Thyroid gland (tissue), 4 donors: Measurements from ENCODE around the gene FAM20A. TPM values are rescaled to one million over a fixed set of nuclear protein-coding genes. Genes with fewer than 3 reads are reported as not detected.

Experiments
- DNase-seq, 2 donors: peaks; one replicate each; pipeline ENCODE4 v3.0.0-alpha.2; 2019
- H3K27ac ChIP-seq, 3 donors: fragments of 200-600 bp; sonication (generic); 1 replicate in 2 of 3; 2 replicates in 1 of 3; pipeline ENCODE4 v1.5.1; 2016 to 2019; ENCODE audit warnings: mild to moderate bottlenecking in 1 of 3, moderate library complexity in 1 of 3
- H3K27me3 ChIP-seq: fragments of 200-600 bp; sonication (generic); one replicate; pipeline ENCODE4 v1.5.1; 2019
- H3K36me3 ChIP-seq, 2 donors: fragments of 200-600 bp; sonication (generic); one replicate each; pipeline ENCODE4 v1.5.1; 2016 to 2019
- H3K4me1 ChIP-seq, 2 donors: fragments of 200-600 bp; sonication (generic); one replicate each; pipeline ENCODE4 v1.5.1; 2017 to 2019
- H3K4me3 ChIP-seq, 3 donors: fragments of 200-600 bp; sonication (generic); replicated peaks in 1 of 3; 1 replicate in 2 of 3; 2 replicates in 1 of 3; pipeline ENCODE4 v1.5.1; 2016; ENCODE audit warnings: mild to moderate bottlenecking in 1 of 3
- H3K9me3 ChIP-seq: fragments of 200-600 bp; sonication (generic); one replicate; pipeline ENCODE4 v1.5.1; 2017
- POLR2A ChIP-seq, 2 donors: fragments of 450-650 bp; IDR thresholded peaks; one replicate each; pipeline ENCODE4 v1.6.1; 2017; ENCODE audit warnings: antibody characterized with exemption in 2 of 2, mild to moderate bottlenecking in 2 of 2, moderate library complexity in 1 of 2
- WGBS, 2 donors: methylation state at CpG; one replicate each; pipeline ENCODE4 v1.1.5; 2017; 5-methylcytosine and 5-hydroxymethylcytosine counted together
- intact Hi-C: fragments of 100-400 bp; cut with DNase I; formaldehyde crosslinking; loops from one replicate; pipeline ENCODE4 v1.15.1; 2023
- total RNA-seq, 4 donors: library from RNA; depleted of rRNA; stranded (reverse); fragments of >200 nt; gene quantifications; one replicate each; pipeline ENCODE4 v1.2.3, GENCODE V29; 2016
- TF ChIP-seq, protein P1 (sequence below), 6 experiments: fragments of 200-600 bp in 3 of 6; fragments of 450-650 bp in 3 of 6; sonication (generic) in 3 of 6; IDR thresholded peaks; one replicate each; pipeline ENCODE4 v1.5.1; 2016 to 2019; ENCODE audit warnings: antibody characterized with exemption in 6 of 6, mild to moderate bottlenecking in 2 of 6, inconsistent platforms in 1 of 6, moderate library complexity in 1 of 6

The FAM20A gene
- total RNA-seq, 4 donors from 2014 or later: 7.6 to 20.8 (median 14.1) TPM

GRCh38 chr17:68581863-68582645, 19.1 kb downstream of the FAM20A start:
- Histone ChIP-seq H3K9me3 (no peaks in the 10 kb centered on the region), H3K4me1 (peaks cover 53 to 69% of the 10 kb centered on the region in 2 donors), H3K36me3 (no peaks in the 10 kb centered on the region), H3K27ac (peak overlapping the region; percentile 23 to 89 (median 81)), H3K4me3 (no peak overlapping the region), H3K27me3 (no peaks in the 10 kb centered on the region)
- DNase-seq: peak; percentile 52 to 53
- TF ChIP-seq, protein P1, sequence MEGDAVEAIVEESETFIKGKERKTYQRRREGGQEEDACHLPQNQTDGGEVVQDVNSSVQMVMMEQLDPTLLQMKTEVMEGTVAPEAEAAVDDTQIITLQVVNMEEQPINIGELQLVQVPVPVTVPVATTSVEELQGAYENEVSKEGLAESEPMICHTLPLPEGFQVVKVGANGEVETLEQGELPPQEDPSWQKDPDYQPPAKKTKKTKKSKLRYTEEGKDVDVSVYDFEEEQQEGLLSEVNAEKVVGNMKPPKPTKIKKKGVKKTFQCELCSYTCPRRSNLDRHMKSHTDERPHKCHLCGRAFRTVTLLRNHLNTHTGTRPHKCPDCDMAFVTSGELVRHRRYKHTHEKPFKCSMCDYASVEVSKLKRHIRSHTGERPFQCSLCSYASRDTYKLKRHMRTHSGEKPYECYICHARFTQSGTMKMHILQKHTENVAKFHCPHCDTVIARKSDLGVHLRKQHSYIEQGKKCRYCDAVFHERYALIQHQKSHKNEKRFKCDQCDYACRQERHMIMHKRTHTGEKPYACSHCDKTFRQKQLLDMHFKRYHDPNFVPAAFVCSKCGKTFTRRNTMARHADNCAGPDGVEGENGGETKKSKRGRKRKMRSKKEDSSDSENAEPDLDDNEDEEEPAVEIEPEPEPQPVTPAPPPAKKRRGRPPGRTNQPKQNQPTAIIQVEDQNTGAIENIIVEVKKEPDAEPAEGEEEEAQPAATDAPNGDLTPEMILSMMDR (IDR thresholded peaks at IDR 0.05): no peak
- no peak for TF ChIP-seq POLR2A (IDR thresholded peaks at IDR 0.05)
- 51 to 61% methylated on average over 9 of the region's 9 CpGs for WGBS, 2 donors
- intact Hi-C loops: no loop called here

DNA sequence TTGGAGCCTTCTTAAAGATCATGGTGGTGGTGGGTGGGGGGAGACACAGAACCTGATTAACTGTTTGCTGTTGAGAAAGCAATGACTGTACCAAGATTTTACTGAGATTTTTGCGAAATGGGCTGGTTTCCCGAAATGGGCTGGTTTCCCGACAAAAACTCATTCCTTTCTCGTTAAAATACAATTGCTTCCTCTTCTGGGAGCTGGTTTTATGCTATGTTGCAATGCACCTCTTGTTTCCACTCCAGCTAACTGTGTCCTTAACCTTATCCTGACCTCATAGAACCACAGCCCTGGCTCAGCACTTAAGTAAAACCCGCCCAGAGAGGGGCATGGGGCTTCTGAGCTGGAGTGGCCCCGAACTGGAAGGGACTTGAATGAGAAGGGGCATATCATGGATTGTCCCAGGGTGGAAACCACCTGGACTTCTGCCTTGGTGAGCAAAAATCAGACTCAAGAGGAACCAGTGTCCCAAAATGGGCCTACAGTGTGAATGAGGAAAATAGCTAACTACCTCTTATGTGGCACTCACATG, 20.9 kb downstream of the FAM20A start:
- peak in 1 of 2 donors; percentile 26 for TF ChIP-seq POLR2A (IDR thresholded peaks at IDR 0.05)
- TF ChIP-seq, protein P1 (IDR thresholded peaks at IDR 0.05): no peak
- Histone ChIP-seq H3K9me3 (no peaks in the 10 kb centered on the region), H3K4me3 (no peak overlapping the region), H3K4me1 (peaks cover 40 to 67% of the 10 kb centered on the region in 2 donors), H3K27me3 (no peaks in the 10 kb centered on the region), H3K36me3 (no peaks in the 10 kb centered on the region), H3K27ac (peak overlapping the region; percentile 67 to 89 (median 81))
- DNase-seq: peak; percentile 72 to 75
- WGBS, 2 donors: 13 to 20% methylated on average over 6 of the region's 6 CpGs
- intact Hi-C loops: no loop called here

DNA sequence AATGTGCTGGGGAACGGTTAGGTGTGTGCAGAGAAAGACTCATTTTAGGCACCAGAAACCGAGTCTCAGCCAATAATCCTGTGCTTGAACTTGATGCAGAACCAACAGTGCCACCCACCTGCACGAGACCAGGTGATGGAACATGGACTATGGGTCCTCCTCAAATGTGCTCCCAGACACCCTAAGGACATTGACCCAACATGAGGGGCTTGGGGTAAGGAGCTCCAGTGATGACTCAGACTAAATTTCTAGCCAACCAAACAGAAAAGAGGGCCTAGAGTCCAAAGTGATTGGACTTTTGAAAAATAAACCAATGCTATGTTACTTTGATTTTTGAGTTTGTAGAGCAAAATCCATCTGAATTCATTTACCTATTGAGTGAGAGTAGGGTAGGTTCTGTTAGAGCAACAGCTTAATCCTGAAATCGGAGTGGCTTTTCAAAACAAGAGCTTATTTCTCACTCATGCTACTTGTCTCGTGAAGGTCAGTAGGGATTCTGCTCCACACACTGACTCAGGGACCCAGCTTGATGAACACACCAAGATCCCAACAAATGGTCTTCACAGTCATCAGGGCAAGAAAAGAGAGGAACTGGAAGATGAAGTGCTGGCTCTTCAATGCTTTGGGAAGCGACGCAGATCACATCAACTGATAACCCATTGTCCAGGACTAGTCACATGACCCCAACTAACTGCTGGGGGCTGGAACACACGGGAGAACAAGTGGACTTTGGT, 21.8 kb downstream of the FAM20A start:
- no peaks in the 10 kb centered on the region for H3K27me3 ChIP-seq
- peak overlapping the region; percentile 67 to 89 (median 81) for H3K27ac ChIP-seq
- peaks cover 40 to 63% of the 10 kb centered on the region in 2 donors for H3K4me1 ChIP-seq
- no peak for DNase-seq
- WGBS, 2 donors: 57 to 69% methylated on average over 8 of the region's 8 CpGs
- H3K4me3 ChIP-seq: no peak overlapping the region
- intact Hi-C loops: no loop called here
- no peak for TF ChIP-seq POLR2A (IDR thresholded peaks at IDR 0.05)
- TF ChIP-seq, protein P1 (IDR thresholded peaks at IDR 0.05): no peak
- no peaks in the 10 kb centered on the region for H3K36me3 ChIP-seq
- no peaks in the 10 kb centered on the region for H3K9me3 ChIP-seq

DNA sequence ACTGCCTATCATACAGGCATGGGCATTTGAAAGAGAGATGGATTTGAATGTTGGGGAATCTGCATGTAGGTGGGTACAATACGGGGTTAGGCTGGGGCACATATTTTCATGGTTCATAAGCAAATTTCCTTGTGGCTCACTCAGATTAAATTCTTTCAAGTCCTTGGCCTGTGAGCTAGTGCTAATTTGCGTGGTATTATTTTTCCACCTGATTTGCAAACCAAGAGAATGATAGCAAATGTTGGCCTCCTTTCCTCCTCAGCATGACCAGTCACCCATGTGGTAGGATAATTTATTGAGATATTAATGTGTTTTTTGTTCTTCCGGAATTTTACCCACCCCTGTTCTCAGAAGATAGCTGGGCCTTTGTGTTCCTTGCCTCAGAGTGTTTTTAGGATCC, 22.9 kb downstream of the FAM20A start:
- 74 to 92% methylated on average over 3 of the region's 3 CpGs for WGBS, 2 donors

More for the DNA sequence above, 22.9 kb downstream of the FAM20A start:
- Histone ChIP-seq H3K27me3 (no peaks in the 10 kb centered on the region), H3K36me3 (no peaks in the 10 kb centered on the region), H3K9me3 (no peaks in the 10 kb centered on the region), H3K27ac (peak overlapping the region in 2 of 3 donors; percentile 40 to 81), H3K4me1 (peaks cover 40 to 60% of the 10 kb centered on the region in 2 donors), H3K4me3 (no peak overlapping the region)
- intact Hi-C loops: no loop called here
- TF ChIP-seq, protein P1 (IDR thresholded peaks at IDR 0.05): no peak
- no peak for TF ChIP-seq POLR2A (IDR thresholded peaks at IDR 0.05)
- DNase-seq: no peak
